Stimulated activated CD4-positive, alpha-beta T cell treated with anti-CD3 and anti-CD28 coated beads, Interleukin-15, amount 100 ng/mL, for 48 hours (primary cell): ENCODE results near the gene TECPR1.

ENCODE experiments used
- DNase-seq, 2 donors: peaks; one replicate each; pipeline ENCODE4 v3.0.0-alpha.2; 2020; ENCODE audit warnings: low read depth in 2 of 2

The TECPR1 gene

DNA sequence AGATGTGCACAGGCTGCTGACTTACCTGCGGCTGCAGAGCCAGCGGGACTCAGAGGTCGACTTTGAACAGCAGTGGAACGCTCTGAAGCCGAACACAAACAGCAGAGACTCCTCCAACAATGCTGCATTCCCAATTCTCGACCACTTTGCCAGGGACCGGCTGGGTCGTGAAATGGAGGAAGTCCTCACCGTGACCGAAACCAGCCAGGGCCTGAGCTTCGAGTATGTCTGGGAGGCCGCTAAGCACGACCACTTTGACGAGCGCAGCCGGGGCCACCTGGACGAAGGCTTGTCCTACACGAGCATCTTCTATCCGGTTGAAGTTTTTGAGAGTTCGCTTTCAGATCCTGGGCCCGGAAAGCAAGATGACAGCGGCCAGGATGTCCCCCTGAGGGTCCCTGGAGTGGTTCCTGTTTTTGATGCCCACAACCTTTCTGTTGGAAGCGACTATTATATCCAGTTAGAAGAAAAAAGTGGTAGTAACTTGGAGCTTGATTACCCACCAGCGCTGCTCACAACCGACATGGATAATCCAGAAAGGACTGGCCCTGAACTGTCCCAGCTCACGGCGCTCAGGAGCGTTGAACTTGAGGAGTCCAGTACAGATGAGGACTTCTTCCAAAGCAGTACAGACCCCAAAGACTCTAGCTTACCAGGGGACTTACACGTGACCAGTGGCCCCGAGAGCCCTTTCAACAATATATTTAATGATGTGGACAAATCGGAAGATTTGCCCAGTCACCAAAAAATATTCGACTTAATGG, 60.2 kb downstream of the TECPR1 start:
- DNase-seq: no peak

DNA sequence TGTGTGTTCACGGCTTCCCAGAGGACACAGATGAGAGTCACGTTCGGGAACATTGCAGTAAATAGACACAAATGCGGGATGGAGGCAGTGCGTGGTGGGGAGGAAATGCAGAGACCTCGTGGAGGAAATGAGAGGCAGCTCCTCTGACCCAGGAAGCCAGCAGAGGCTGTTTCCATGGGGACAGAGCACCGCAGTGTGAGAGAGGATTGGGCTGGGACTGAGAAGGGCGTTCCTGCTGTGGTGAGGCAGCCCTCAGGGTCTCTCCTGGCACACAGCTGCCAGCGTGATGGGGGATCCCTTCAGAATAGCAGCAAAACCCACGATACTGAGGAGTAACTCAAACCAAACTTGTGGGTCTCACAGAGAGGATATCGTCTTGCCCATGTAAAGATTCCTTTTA, 62.5 kb downstream of the TECPR1 start:
- DNase-seq: no peak

DNA sequence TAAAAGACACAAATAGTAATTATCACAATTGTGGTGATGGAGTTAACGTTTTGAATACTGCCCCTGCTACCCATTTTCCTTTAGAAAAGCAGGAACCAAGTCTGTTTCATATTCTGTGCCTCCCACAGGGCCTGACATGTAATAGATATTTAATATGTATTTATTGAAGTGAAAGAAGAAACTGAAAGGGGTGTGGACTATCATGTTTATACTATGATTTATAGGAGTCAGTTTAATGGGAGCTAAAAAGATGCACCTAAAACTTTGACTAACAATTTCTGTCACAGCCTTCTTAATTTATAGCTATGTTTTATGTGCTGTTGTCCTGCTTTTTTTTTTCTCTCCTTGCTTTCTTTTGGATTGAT, 64.9 kb downstream of the TECPR1 start:
- DNase-seq: no peak

DNA sequence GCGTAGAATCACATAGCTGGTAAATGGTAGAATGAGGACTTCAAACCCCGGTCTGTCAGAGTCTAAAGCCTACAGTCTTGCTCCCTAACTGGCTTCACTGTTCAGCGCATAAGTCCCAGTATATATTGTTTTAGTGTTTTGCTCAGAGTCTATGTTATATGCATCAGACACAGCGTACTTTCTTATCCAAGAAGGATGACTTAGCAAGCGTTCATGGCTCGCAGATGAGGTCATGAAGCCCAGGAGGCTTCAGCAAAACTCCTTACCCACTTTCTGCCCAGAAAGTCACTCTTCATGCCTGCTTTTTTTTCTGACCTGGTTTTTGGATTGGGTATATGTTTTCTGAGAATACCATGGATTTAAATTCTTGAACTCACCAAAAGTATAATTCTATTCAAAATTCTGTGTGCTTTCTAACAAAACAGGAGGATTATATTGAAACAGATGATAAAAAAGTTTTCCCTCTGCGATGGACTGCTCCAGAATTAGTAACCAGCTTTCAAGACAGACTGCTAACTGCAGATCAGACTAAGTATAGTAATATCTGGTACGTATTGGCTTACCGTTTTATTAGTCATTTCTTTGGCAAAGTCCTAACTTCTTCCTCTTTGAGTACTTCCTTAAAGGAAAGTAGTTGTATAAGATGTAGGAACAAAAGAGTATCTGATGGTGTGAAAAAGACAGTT, 65.4 kb downstream of the TECPR1 start:
- DNase-seq: no peak

DNA sequence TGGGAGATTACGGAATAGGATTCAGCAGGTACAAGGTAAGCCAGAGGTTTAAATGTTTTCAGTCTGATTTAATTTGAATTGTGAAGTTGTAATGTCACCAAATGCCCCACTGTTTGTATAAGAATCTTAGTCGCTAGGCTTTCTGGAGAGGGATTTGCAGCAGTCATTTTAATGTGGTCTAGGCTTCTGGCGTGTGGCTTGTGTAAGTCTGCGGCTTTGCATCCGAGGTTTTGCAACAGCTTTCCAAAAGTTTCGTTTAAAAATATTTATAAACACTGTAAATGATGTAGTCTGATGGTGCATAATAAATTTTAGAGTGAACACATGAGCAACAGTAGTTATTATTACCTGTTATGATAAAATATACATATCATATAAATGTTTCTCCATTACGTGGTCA, 66.9 kb downstream of the TECPR1 start:
- no peak for DNase-seq

DNA sequence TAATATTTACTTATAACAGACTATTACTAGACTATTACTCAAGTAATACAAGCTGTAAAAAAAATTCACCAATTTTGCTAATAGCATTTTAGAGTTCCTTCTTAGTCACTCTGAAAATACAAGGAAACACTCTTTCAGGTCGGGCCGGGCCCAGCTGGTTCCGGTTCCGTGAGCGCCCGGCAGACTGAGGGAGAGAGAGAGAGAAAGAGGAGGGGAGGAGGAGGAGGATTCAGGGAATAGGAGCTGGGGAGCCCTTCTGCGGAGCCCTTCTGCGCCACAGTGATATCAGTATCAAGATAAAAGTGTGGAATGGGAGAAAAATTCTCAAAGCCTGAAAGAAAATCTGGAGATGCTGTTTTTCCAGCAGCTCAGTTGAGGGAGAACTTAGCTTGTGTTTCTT, 71.3 kb downstream of the TECPR1 start:
- DNase-seq: no peak

DNA sequence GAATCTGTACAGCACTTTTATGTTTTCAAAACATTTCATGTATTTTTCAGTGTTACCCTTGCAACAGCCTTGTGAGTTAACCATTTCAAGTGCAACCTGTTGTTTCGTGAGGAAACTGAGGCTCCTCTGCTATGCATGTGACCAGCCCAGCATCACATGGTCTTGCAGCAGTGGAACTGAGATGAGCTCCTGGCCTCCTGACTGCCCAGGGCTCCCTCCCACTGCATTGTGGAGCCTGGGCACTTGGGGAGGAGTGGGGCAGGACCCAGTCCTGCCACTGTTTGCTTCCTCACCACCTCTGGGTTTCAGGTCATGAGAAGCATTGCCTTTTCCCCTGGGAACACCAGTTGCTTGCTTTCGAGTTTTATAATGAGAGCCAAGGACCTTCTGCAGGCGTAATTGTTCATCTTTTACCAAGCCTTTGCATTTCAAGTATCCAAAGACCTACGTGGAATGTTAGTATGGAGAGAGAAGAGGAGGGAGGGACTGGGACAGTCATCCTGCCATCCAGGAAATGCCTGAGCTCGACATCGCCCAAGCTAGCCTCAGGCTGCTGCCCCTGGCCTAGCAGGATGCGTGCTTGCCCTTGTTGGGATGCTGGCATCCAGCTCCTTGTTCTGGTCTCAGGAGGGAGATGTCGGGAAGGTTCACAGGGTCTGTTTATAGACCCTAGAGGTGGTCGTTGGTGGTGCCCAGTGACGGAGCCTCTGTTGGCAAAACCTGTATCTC, 73.1 kb downstream of the TECPR1 start:
- no peak for DNase-seq

DNA sequence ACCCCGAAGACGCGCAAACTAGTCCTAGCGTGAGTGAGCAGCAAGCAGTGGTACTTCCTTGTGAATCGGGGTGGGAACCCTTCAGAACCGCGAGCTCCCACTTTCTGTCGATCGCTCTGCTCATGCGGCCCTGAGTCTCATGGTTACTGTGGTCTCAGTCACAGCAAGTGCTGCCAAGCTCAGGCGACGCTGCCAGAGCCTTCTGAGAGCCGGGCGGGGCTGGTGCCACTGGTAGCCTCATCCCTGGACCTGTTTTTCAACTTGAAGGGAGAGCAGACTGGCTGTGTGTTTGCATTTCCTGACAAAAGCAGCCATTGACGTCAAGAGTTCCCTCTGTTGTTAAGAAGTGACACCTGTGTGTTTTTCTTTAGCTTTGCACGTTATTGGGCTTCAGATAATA, 73.7 kb downstream of the TECPR1 start:
- DNase-seq: no peak

DNA sequence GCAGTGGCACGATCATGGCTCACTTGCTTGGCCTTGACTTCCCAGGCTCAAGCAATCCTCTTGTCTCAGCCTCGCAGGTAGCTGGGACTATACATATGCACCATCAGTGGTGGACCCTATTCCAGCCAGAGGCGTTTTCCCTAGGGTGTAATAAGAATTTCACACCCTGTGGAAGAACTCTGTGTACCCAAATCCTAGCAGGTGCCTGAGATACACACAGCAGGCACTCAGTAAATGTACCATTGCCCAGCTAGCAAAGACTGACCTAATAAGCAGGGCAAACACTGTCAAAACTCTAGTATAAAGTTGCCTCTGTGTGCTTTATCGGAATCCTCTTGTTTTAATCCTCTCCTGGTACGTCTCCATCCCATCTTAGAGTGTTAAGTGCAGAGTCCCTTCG, 74.5 kb downstream of the TECPR1 start:
- no peak for DNase-seq

DNA sequence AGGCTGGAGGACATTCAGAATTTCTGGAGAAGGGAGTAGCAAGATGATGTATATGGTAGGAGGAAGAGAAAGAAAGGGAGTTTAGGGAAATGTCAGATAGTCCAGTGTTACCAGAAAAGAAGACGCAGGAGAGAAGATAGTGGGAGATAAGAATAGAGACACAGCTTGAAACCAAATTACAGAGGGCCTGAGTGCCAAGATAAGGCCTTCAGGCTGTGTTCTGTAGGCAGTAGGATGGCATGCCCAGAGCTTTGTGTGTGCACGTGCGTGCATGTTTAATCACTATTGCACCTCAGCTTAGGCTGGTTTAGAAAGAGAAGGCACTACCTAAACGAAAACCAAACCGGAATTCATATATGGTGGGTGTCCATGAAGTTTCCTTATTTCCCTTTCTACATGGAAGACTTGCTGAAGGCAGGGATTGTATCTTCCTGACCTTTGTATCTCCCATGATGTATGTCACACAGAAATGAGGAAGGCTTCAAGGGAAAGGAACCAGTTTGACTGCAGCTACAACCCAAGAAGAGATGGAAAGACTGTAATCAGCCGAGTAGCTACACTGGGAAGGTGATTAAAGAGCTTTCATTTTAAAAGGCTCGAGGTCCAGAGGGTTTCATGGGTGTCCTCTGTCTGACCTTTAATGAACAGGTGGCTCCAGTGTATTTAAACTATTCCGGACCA, 76.6 kb downstream of the TECPR1 start:
- DNase-seq: no peak

DNA sequence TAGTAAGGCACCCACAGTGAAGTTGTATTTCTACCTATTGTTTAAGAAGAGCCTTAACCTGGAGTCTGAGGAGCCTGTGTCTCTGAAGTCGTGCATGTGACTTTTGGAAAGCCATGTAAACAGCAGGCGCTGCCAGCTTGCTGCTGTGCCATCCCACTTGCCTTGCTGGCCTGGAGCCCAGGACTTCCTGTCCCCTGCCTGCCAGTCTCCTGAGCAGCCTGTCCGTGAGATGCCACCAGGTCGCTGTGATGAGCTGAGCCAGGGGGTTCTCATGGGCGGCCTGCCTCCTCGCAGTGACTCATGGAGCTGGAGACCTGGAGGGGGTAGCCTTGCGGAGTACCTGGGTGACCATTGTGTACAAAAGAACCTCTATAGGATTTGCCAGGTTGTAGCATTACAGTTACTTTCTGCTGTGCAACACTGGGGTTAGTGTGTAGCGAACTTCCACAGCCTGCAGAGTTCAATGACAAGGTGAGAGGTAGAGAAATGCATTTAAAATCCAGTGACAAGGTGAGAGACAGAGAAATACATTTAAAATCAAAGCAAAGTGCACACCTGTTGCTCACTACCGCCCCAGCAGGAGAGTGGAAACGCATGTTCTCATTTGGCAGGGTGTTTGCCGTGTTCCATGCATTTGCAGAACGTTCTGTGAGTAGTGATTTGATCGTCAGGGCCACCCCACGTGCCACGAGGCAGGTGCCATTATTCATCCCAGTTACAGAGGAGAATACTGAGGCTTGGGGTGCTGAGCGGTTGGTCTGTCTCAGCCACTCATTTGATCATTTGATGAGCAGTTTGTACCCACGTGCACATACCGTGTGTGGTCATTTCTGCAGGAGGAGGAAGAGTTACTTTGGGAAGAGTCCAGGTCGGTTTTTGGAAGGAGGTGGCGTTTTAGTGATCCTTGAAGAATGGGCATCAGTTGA, 77.4 kb downstream of the TECPR1 start:
- no peak for DNase-seq

DNA sequence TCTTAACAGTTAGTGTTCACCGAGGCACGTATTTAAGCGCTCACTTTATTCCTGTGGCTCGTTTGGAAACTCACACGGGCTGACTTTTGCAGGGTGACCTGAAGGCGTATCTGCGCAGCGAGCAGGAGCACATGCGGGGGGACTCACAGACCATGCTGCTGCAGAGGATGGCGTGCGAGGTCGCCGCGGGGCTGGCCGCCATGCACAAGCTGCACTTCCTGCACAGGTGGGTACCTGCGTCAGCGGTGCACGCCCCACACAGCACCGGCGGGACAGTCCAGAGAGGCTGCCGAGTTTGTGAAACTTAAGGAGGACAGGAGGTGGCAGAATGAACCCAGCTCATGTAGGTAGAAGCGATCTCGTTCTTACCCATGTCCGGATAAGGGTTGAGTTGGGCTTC, 80.6 kb downstream of the TECPR1 start:
- no peak for DNase-seq

DNA sequence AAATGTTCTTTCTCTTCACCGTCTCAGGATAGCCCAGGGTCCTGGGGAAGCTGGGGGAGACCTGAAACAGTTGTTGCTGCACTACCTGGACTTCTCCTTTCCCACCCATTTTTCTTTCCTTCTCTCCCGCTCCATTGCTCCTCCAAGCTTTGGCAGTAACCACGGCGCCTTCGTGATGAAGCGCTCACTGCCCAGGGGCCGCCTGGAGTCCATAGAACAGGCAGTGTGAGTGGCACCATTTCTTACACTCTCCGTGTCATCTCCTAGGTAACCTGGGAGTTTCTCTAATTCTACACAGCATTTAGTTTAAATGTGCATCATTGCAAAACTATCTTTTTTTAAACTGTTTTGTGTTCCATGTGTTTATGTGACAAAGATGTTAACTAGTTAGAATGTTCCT, 81.1 kb downstream of the TECPR1 start:
- no peak for DNase-seq

DNA sequence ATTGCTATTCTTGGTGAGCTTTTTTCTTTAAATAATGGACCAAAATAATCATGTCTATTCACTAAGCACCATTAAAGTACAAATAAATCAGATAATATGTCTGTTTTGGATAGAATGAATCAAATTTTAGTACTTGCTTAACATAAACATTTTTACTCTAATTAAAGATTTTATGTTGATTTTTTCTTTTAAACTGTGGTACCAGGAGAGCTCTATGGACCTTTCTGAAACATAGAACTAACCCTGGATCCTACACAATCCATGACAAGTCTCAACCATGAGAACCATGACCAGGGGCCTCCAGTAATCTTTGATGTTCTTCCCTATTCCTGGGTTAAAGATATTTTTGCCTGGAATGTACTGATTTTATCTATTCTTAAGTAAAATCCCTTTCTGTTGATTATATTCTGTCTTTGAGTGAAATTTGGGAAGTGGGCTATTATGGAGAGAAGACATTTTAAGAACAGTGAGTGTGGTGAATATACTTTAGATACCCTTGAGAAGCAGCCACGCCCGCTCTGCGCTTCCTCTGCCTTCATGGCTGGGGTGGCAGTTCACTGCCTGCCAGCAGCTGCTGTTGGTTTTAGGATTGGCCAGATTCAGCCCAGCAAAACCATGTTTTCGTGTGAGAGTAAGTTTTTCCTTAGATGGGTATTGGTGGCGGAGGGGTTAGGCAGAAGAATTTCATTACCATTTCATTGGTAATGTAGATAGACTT, 83.0 kb downstream of the TECPR1 start:
- DNase-seq: no peak

DNA sequence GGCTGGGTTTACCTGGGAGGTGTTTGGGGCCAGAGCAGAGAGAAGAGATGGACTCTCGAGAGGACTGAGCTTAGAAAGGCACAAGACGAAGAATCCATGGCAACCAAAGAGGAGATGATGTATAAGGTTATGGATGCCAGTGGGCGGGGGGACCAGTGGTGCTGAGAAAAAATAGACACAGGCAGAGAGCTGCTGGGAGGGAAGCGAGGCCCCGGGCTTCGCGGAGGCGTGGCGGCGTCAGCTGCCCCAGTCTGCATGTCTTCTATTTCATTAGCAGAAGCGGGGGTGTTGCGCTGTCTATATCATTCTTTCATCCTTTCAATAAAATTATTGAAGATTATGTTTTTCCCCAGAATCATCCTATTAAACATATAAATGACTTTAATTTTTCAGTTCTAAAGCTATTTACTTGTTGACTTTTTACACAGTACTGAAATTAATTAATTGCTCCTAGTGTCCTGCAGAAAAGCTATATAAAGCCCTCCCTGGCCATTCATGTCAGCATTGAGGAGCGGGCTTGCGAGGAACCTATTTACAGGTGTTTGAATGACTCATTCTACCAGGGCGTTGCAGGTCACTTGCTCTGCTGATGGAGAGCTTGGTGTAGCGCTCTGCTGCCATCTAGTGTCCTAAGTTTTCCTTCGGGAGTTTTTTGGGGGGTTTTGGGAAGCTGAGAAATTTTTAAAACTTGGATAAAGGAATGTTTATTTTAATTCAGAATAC, 83.7 kb downstream of the TECPR1 start:
- peak; percentile 29 to 40 for DNase-seq

DNA sequence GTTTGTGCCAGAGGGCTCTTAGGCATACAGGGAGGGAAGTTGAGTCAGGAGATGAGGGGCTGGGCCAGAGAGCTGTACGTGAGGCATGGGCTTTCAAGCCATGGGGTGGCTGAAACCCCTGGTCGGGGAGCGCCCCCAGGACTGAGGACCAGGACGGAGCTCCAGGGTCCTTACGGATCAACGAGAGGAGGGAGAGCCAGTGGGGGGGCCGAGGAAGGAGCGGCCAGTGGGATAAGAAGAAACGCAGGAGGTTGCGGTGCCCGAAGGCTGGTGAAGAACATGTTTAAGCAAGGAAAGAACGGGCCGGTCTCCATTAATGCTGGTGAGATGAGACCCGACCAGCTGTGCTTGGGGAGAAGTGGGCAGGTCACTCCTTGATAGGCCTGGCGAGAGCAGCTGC, 84.4 kb downstream of the TECPR1 start:
- DNase-seq: no peak

DNA sequence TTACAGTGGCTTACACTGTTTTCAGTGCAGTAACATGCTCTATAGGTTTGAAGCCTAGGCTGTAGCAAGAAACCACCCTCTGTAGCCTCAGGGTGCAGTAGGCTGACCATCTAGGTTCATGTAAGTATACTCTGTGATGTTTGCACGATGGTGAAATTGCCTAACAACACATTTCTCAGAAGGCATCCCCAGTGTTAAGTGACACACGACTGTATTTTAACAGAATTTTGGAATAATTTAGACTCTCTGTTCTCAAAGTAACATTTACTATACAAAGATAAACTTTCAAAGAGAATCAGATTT, 85.4 kb downstream of the TECPR1 start:
- DNase-seq: no peak

DNA sequence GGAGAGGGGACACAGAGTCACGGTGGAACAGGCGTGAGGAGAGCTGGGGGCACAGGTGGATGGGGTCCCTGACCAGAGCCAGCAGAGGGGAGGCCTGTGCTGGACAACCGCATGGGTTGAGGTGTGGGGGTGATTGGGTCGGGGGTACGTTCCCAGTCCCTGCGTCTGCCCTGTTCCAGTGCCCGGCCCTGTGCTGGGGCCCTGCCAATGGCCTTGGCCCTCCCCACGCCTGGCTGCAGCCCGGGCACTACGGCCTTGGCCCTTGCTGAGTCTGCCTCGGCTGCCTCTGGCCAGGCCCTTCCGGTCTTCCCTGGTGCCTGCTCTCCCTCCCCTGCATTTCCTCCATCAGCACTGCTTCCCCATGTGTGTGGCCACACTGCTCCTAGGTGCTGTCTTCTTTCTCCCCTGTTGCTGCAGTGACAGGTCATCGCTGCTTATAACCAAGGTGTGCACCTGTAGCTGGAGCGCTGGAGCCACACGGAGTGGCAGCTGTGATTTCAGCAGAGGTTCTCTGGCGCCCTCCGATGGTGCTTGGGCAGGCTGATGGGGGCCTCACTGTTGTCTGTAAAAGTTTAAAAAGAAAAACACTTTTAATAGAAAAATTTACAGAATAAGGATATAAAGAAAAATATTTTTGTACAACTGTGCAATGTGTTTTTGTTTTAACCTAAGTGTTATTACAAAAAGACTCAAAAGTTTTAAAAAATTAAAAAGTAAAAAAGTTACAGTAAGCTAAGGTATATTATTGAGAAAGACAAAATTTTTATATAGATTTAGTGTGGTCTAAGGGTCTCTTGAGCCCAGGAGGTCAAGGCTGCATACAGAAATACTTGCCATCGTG, 86.0 kb downstream of the TECPR1 start:
- DNase-seq: peak; percentile 17 to 35
